Suprapubic skin (tissue), 4 donors: ENCODE data around the gene FOXRED2.

Source experiments
- EP300 ChIP-seq: sonication (generic); formaldehyde crosslinking; IDR thresholded peaks from one replicate; pipeline ENCODE4 v1.6.1; 2017; ENCODE audit warnings: antibody characterized with exemption
- POLR2A ChIP-seq, 2 donors: fragments of 450-650 bp; IDR thresholded peaks; one replicate each; pipeline ENCODE4 v1.6.1; 2017; ENCODE audit warnings: antibody characterized with exemption in 2 of 2, mild to moderate bottlenecking in 2 of 2, moderate library complexity in 2 of 2
- POLR2AphosphoS5 ChIP-seq, 3 donors: sonication (generic); formaldehyde crosslinking; IDR thresholded peaks; one replicate each; pipeline ENCODE4 v1.6.1; 2017; ENCODE audit warnings: antibody characterized with exemption in 3 of 3
- TF ChIP-seq, protein P1 (sequence below), 2 donors: fragments of 200-600 bp in 1 of 2; fragments of 450-650 bp in 1 of 2; sonication (generic) in 1 of 2; IDR thresholded peaks; one replicate each; pipeline ENCODE4 v1.5.1; 2016 to 2019; ENCODE audit warnings: antibody characterized with exemption in 2 of 2, mild to moderate bottlenecking in 1 of 2, moderate library complexity in 1 of 2

DNA sequence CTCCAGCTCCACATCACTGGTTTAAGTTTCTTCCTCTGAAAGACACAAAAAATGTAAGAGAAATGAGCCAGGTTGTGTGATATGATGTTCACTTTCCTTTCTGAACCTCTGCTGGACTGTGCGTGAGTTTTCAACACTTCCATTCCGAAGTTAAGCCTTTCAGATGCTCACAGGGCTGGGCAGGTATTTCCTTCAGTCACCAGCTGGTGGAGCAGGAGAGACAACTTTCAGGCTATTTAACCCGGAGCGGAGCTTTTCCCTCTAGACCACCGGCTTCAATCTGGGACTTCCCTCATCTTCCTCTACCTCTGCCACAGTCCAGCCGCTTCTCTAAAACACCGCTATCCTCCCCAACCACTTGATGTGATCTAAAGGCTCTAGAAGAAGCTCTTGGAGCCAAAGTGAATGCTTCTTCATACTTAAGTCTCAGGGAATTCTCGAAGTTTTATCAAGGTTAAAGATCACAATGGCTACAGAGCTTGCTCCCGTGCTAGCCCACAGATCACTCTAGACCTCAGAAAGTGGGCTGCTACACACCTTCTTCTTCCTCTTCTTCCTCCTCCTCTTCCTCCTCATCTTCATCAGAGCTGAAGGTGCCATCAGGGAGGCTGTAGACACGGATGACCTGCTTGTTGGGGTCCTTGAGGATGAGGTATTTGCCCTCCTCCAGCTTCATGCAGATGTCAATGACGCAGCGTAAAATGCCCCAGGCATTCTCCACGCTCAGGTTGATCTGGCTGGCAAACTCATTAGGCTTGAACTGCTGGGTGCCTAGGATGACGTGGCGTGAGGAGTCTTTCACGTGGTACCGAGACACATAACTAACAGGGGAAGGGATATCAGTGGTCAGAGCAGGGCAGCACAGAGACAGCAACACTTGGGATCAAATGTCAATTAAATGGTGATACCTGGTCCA lies 4.4 kb upstream of the FOXRED2 start:
- TF ChIP-seq POLR2AphosphoS5 (IDR thresholded peaks at IDR 0.05) (no peak), POLR2A (IDR thresholded peaks at IDR 0.05) (no peak), EP300 (no peak)
- TF ChIP-seq, protein P1, sequence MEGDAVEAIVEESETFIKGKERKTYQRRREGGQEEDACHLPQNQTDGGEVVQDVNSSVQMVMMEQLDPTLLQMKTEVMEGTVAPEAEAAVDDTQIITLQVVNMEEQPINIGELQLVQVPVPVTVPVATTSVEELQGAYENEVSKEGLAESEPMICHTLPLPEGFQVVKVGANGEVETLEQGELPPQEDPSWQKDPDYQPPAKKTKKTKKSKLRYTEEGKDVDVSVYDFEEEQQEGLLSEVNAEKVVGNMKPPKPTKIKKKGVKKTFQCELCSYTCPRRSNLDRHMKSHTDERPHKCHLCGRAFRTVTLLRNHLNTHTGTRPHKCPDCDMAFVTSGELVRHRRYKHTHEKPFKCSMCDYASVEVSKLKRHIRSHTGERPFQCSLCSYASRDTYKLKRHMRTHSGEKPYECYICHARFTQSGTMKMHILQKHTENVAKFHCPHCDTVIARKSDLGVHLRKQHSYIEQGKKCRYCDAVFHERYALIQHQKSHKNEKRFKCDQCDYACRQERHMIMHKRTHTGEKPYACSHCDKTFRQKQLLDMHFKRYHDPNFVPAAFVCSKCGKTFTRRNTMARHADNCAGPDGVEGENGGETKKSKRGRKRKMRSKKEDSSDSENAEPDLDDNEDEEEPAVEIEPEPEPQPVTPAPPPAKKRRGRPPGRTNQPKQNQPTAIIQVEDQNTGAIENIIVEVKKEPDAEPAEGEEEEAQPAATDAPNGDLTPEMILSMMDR (IDR thresholded peaks at IDR 0.05) = peak; percentile 42 to 59
